HG03103 (cell line): ENCODE data around the gene PSD.

Experiments used
- ATAC-seq: cut with Tn5 transposase; IDR thresholded peaks from one replicate; pipeline ENCODE4 v1.9.1; 2021; ENCODE audit warnings: low read depth; ENCODE audit not compliant: unreplicated experiment

Gene PSD

GRCh38 chr10:102394801-102395399, 23.7 kb downstream of the PSD start:
- no peak for ATAC-seq

- peak; percentile 66 for ATAC-seq
Measured at GRCh38 chr10:102394079-102394800, 24.3 kb downstream of the PSD start.

GRCh38 chr10:102393411-102394078, 25.0 kb downstream of the PSD start:
- ATAC-seq: no peak

GRCh38 chr10:102392306-102392705, 26.3 kb downstream of the PSD start:
- ATAC-seq: no peak

GRCh38 chr10:102389894-102390293, 28.7 kb downstream of the PSD start:
- ATAC-seq: no peak

GRCh38 chr10:102384606-102385429, 33.8 kb downstream of the PSD start:
- no peak for ATAC-seq

- no peak for ATAC-seq
Measured at GRCh38 chr10:102384053-102384452, 34.5 kb downstream of the PSD start.

- ATAC-seq: no peak
Measured at GRCh38 chr10:102382871-102383270, 35.7 kb downstream of the PSD start.

GRCh38 chr10:102381983-102382382, 36.6 kb downstream of the PSD start:
- ATAC-seq: no peak

GRCh38 chr10:102379383-102379782, 39.2 kb downstream of the PSD start:
- no peak for ATAC-seq

- no peak for ATAC-seq
Measured at GRCh38 chr10:102376901-102377300, 41.7 kb downstream of the PSD start.

GRCh38 chr10:102375867-102376266, 42.7 kb downstream of the PSD start:
- no peak for ATAC-seq

GRCh38 chr10:102375250-102375649, 43.3 kb downstream of the PSD start:
- no peak for ATAC-seq

- ATAC-seq: no peak
Measured at GRCh38 chr10:102371295-102371694, 47.3 kb downstream of the PSD start.

GRCh38 chr10:102368077-102368476, 50.5 kb downstream of the PSD start:
- ATAC-seq: no peak

GRCh38 chr10:102367441-102367840, 51.1 kb downstream of the PSD start:
- no peak for ATAC-seq

GRCh38 chr10:102358712-102359382, 59.7 kb downstream of the PSD start:
- no peak for ATAC-seq

- ATAC-seq: no peak
Measured at GRCh38 chr10:102354451-102354850, 64.1 kb downstream of the PSD start.
